Epidermal melanocyte (primary cell): ENCODE data around the gene SPCS3.
A peak's percentile ranks its signal among the peaks of the same experiment; 100 is the strongest.
"Not testable (repeated sequence)": the region's sequence is repeated elsewhere in the genome, so short reads cannot be mapped to it uniquely, and the experiment has no call there.

Experiments used
- DNase-seq: peaks from one replicate; pipeline ENCODE4 v3.0.0; 2011; ENCODE audit warnings: low spot score; ENCODE audit not compliant: insufficient read length

The SPCS3 gene

GRCh38 chr4:176303938-176304337 is 15.8 kb upstream of the SPCS3 start:
- DNase-seq, result no peak

GRCh38 chr4:176306837-176307665 is 12.7 kb upstream of the SPCS3 start:
- DNase-seq, result no peak

GRCh38 chr4:176307666-176307930 is 12.2 kb upstream of the SPCS3 start:
- DNase-seq, result no peak

GRCh38 chr4:176308441-176308840 is 11.3 kb upstream of the SPCS3 start:
- DNase-seq, result no peak

GRCh38 chr4:176309046-176309445 is 10.7 kb upstream of the SPCS3 start:
- no peak for DNase-seq

GRCh38 chr4:176309772-176310171 is 10.0 kb upstream of the SPCS3 start:
- DNase-seq, result no peak

- DNase-seq, result no peak
Observed at GRCh38 chr4:176313596-176314336, 6.0 kb upstream of the SPCS3 start.

- DNase-seq, result no peak
Observed at GRCh38 chr4:176319151-176319703, 539 bp upstream of the SPCS3 start.

GRCh38 chr4:176320340-176320975 is 692 bp downstream of the SPCS3 start:
- DNase-seq, result peak; percentile 72

GRCh38 chr4:176320976-176321361 is 1.2 kb downstream of the SPCS3 start:
- DNase-seq, result no peak

GRCh38 chr4:176321589-176321988 is 1.8 kb downstream of the SPCS3 start:
- DNase-seq, result no peak

- no peak for DNase-seq
Observed at GRCh38 chr4:176323511-176324160, 3.9 kb downstream of the SPCS3 start.

- DNase-seq, result not testable (repeated sequence)
Observed at GRCh38 chr4:176324876-176325275, 5.1 kb downstream of the SPCS3 start.

- no peak for DNase-seq
Observed at GRCh38 chr4:176333076-176333475, 13.3 kb downstream of the SPCS3 start.

- no peak for DNase-seq
Observed at GRCh38 chr4:176334066-176334465, 14.3 kb downstream of the SPCS3 start.

GRCh38 chr4:176335421-176335820 is 15.7 kb downstream of the SPCS3 start:
- no peak for DNase-seq

GRCh38 chr4:176339936-176340761 is 20.4 kb downstream of the SPCS3 start:
- no peak for DNase-seq

GRCh38 chr4:176340871-176341685 is 21.3 kb downstream of the SPCS3 start:
- no peak for DNase-seq

- no peak for DNase-seq
Observed at GRCh38 chr4:176342384-176342783, 22.6 kb downstream of the SPCS3 start.

GRCh38 chr4:176343286-176343685 is 23.5 kb downstream of the SPCS3 start:
- no peak for DNase-seq
